HG02852 (cell line): Measurements from ENCODE around the gene AP4S1.
A peak's percentile ranks its signal among the peaks of the same experiment; 100 is the strongest.
"Not testable (repeated sequence)": the region's sequence is repeated elsewhere in the genome, so short reads cannot be mapped to it uniquely, and the experiment has no call there.

Experiments used
- ATAC-seq: cut with Tn5 transposase; IDR thresholded peaks from one replicate; pipeline ENCODE4 v1.9.1; 2021; ENCODE audit warnings: mild to moderate bottlenecking, moderate library complexity; ENCODE audit not compliant: unreplicated experiment

The AP4S1 gene

GRCh38 chr14:31025367-31026076 lies at the start of gene AP4S1:
Gene AP4S1 (plus strand): TSS chr14:31025649. CDS start chr14:31066197, 40,548 bp downstream.
- peak; percentile 22 for ATAC-seq

GRCh38 chr14:30977752-30978151 lies 47.7 kb upstream of the AP4S1 start:
- ATAC-seq = no peak

GRCh38 chr14:30980106-30980704 lies 45.2 kb upstream of the AP4S1 start:
- not testable (repeated sequence) for ATAC-seq

- ATAC-seq = no peak
Observed at GRCh38 chr14:30980980-30981379, 44.5 kb upstream of the AP4S1 start.

GRCh38 chr14:30982533-30982932 lies 42.9 kb upstream of the AP4S1 start:
- ATAC-seq = no peak

GRCh38 chr14:30983858-30984257 lies 41.6 kb upstream of the AP4S1 start:
- ATAC-seq = no peak

- no peak for ATAC-seq
Observed at GRCh38 chr14:30985796-30986195, 39.7 kb upstream of the AP4S1 start.

- no peak for ATAC-seq
Observed at GRCh38 chr14:30988509-30988908, 36.9 kb upstream of the AP4S1 start.

- no peak for ATAC-seq
Observed at GRCh38 chr14:30990770-30991169, 34.7 kb upstream of the AP4S1 start.

- no peak for ATAC-seq
Observed at GRCh38 chr14:30991408-30991807, 34.0 kb upstream of the AP4S1 start.

GRCh38 chr14:30993071-30993470 lies 32.4 kb upstream of the AP4S1 start:
- ATAC-seq = no peak

GRCh38 chr14:30994681-30995620 lies 30.5 kb upstream of the AP4S1 start:
- ATAC-seq = peak; percentile 70

- ATAC-seq = no peak
Observed at GRCh38 chr14:30995689-30996088, 29.8 kb upstream of the AP4S1 start.

GRCh38 chr14:30996892-30997659 lies 28.4 kb upstream of the AP4S1 start:
- ATAC-seq = no peak

GRCh38 chr14:30998100-30998706 lies 27.2 kb upstream of the AP4S1 start:
- no peak for ATAC-seq

GRCh38 chr14:30999038-30999773 lies 26.2 kb upstream of the AP4S1 start:
- ATAC-seq = no peak

- ATAC-seq = no peak
Observed at GRCh38 chr14:31000629-31001338, 24.7 kb upstream of the AP4S1 start.

GRCh38 chr14:31001339-31001658 lies 24.1 kb upstream of the AP4S1 start:
- ATAC-seq = no peak

GRCh38 chr14:31003284-31003683 lies 22.2 kb upstream of the AP4S1 start:
- ATAC-seq = no peak
